HL-60 (cell line): Measurements from ENCODE around the gene ITPK1.

ENCODE experiments used
- DNase-seq, 2 experiments: peaks; one replicate each; pipeline ENCODE4 v3.0.0-alpha.2; 2010 to 2020; ENCODE audit warnings: low read depth in 1 of 2, low spot score in 1 of 2
- H3K27ac ChIP-seq: fragments of 250-450 bp; sonication (Bioruptor Pico); replicated peaks from 2 replicates; pipeline ENCODE4 v1.5.1; 2020; ENCODE audit warnings: mild to moderate bottlenecking, moderate library complexity
- H3K27me3 ChIP-seq: fragments of 250-450 bp; sonication (Bioruptor Pico); 2 replicates; pipeline ENCODE4 v1.5.1; 2021; ENCODE audit warnings: mild to moderate bottlenecking, moderate library complexity; ENCODE audit not compliant: insufficient read depth, poor library complexity, severe bottlenecking
- H3K4me3 ChIP-seq: replicated peaks from 2 replicates; pipeline ENCODE4 v1.5.1; 2011; ENCODE audit warnings: mild to moderate bottlenecking, control low read depth, low read length; ENCODE audit not compliant: insufficient read depth
- GABPA ChIP-seq: IDR thresholded peaks from 2 replicates; pipeline ENCODE4 v1.6.1; 2012; ENCODE audit warnings: low read depth
- POLR2AphosphoS5 ChIP-seq: IDR thresholded peaks from 2 replicates; pipeline ENCODE4 v1.6.1; 2012; ENCODE audit warnings: low read depth
- SPI1 ChIP-seq: IDR thresholded peaks from 2 replicates; pipeline ENCODE4 v1.6.1; 2012; ENCODE audit warnings: low read depth, mild to moderate bottlenecking, borderline replicate concordance
- TF ChIP-seq, protein P1 (sequence below): IDR thresholded peaks from one replicate; pipeline ENCODE4 v1.5.1; 2011; ENCODE audit warnings: low read length, control low read depth, inconsistent platforms; ENCODE audit not compliant: insufficient read depth
- TF ChIP-seq, protein P2 (sequence below): IDR thresholded peaks from 2 replicates; pipeline ENCODE4 v1.6.1; 2012; ENCODE audit warnings: low read depth; ENCODE audit not compliant: insufficient replicate concordance

Gene ITPK1

DNA sequence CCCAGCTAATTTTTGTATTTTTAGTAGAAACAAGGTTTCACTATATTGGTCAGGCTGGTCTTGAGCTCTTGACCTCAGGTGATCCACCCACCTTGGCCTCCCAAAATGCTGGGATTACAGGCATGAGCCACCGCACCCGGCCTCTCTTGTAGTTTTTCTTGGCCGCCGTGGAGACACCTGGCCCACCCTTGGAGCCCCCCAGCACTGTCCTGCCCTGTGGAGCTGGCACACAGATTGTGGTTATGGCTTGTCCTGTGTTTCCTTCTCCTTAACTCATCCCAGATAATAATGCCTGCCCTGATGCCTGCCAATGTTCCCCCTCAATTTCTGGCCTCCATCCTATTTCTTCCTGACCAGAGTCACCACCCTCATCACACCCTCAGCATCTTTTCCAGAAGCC is 134.9 kb downstream of the ITPK1 start:
- no peaks in the 10 kb centered on the region for H3K27me3 ChIP-seq
- H3K4me3 ChIP-seq = no peak overlapping the region
- no peak for DNase-seq
- TF ChIP-seq GABPA = no peak
- TF ChIP-seq, protein P1, sequence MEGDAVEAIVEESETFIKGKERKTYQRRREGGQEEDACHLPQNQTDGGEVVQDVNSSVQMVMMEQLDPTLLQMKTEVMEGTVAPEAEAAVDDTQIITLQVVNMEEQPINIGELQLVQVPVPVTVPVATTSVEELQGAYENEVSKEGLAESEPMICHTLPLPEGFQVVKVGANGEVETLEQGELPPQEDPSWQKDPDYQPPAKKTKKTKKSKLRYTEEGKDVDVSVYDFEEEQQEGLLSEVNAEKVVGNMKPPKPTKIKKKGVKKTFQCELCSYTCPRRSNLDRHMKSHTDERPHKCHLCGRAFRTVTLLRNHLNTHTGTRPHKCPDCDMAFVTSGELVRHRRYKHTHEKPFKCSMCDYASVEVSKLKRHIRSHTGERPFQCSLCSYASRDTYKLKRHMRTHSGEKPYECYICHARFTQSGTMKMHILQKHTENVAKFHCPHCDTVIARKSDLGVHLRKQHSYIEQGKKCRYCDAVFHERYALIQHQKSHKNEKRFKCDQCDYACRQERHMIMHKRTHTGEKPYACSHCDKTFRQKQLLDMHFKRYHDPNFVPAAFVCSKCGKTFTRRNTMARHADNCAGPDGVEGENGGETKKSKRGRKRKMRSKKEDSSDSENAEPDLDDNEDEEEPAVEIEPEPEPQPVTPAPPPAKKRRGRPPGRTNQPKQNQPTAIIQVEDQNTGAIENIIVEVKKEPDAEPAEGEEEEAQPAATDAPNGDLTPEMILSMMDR = no peak
- TF ChIP-seq, protein P2, sequence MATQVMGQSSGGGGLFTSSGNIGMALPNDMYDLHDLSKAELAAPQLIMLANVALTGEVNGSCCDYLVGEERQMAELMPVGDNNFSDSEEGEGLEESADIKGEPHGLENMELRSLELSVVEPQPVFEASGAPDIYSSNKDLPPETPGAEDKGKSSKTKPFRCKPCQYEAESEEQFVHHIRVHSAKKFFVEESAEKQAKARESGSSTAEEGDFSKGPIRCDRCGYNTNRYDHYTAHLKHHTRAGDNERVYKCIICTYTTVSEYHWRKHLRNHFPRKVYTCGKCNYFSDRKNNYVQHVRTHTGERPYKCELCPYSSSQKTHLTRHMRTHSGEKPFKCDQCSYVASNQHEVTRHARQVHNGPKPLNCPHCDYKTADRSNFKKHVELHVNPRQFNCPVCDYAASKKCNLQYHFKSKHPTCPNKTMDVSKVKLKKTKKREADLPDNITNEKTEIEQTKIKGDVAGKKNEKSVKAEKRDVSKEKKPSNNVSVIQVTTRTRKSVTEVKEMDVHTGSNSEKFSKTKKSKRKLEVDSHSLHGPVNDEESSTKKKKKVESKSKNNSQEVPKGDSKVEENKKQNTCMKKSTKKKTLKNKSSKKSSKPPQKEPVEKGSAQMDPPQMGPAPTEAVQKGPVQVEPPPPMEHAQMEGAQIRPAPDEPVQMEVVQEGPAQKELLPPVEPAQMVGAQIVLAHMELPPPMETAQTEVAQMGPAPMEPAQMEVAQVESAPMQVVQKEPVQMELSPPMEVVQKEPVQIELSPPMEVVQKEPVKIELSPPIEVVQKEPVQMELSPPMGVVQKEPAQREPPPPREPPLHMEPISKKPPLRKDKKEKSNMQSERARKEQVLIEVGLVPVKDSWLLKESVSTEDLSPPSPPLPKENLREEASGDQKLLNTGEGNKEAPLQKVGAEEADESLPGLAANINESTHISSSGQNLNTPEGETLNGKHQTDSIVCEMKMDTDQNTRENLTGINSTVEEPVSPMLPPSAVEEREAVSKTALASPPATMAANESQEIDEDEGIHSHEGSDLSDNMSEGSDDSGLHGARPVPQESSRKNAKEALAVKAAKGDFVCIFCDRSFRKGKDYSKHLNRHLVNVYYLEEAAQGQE = no peak
- no peak overlapping the region for H3K27ac ChIP-seq

DNA sequence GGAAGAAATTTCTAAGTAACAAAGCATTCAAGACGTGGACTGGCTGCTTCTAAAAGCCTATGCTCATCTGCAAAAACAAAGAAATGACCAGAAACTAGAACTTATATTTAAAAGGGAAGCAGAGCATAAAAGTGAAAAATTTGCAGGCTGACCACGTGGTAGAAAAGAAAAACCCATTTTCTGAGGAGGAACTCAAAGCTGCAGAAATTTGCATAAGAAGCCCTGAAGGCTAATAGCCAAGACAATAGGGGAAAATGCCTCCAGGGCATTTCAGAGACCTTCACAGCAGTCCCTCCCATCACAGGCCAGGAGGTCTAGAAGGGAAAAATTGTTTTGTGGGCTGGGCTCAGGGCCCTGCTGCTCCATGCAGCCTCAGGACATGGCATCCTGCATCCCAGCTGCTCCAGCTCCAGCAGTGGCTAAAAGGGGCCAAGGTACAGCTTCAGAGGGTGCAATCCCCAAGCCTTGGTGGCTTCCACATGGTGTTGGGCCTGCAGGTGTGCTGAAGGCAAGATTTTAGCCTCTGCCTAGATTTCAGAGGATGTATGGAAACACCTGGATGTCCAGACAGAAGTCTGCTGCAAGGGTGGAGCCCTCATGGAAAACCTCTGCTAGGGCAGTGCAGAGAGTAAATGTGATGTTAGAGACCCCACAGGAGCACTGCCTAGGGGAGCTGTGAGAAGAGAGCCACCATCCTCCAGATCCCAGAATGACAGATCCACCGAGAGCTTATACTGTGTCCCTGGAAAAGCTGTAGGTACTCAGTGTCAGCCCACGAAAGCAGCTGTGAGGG is 137.3 kb downstream of the ITPK1 start:
- no peak for TF ChIP-seq SPI1
- TF ChIP-seq, protein P2 = no peak
- TF ChIP-seq GABPA = no peak
- TF ChIP-seq POLR2AphosphoS5 = no peak
- TF ChIP-seq, protein P1 = no peak
- no peak overlapping the region for H3K27ac ChIP-seq
- H3K27me3 ChIP-seq = no peaks in the 10 kb centered on the region
- no peak overlapping the region for H3K4me3 ChIP-seq
- no peak for DNase-seq

DNA sequence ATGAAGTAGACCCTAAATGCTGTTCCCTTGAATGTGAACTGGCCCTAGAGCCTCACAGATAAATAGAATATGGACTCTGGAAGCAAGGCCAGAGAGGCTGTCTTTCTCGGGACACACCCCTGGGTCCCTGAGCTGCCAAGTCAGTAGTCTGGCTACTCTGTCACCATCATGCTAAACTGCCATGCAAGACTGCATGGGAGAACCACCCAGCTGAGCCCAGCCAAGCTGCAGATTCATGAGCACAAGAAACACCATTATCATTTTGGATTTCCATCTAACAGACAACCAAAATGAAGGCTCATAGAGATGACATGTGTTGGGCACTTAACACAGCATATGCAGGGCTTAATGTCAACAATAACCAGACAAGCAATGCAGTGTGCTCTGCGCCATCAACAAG is 139.5 kb downstream of the ITPK1 start:
- DNase-seq = no peak
- no peak overlapping the region for H3K27ac ChIP-seq
- no peak overlapping the region for H3K4me3 ChIP-seq
- H3K27me3 ChIP-seq = no peaks in the 10 kb centered on the region
- TF ChIP-seq, protein P2 = no peak
- TF ChIP-seq SPI1 = no peak
- no peak for TF ChIP-seq GABPA
